Kidney epithelial cell (primary cell): ENCODE measurements around the gene SORBS1. TPM values are rescaled to one million over a fixed set of nuclear protein-coding genes. Genes with fewer than 3 reads are reported as not detected.
A peak's percentile ranks its signal among the peaks of the same experiment; 100 is the strongest.

Experiments used
- DNase-seq: peaks from one replicate; pipeline ENCODE4 v3.0.0-alpha.2; 2010; ENCODE audit warnings: low read depth
- H3K27me3 ChIP-seq: 2 replicates; pipeline ENCODE4 v1.6.0; 2011; ENCODE audit warnings: low read length; ENCODE audit not compliant: control insufficient read depth, insufficient read depth
- H3K36me3 ChIP-seq: 2 replicates; pipeline ENCODE4 v1.5.1; 2011; ENCODE audit warnings: low read length; ENCODE audit not compliant: control insufficient read depth, insufficient read depth
- H3K4me3 ChIP-seq: 2 replicates; pipeline ENCODE4 v1.5.1; 2011; ENCODE audit warnings: low read depth, mild to moderate bottlenecking, control low read depth, low read length
- total RNA-seq: library from RNA; depleted of rRNA; stranded (reverse); fragments of >200 nt; gene quantifications from 2 replicates; pipeline ENCODE4 v1.2.3, GENCODE V29; 2015
- TF ChIP-seq, protein P1 (sequence below): IDR thresholded peaks from 2 replicates; pipeline ENCODE4 v1.5.1; 2011; ENCODE audit warnings: mild to moderate bottlenecking, moderate library complexity, low read length, control low read depth, inconsistent platforms; ENCODE audit not compliant: insufficient read depth, poor library complexity, severe bottlenecking

Gene SORBS1
- total RNA-seq, 1 donor from 2014 or later = 4.9 TPM

DNA sequence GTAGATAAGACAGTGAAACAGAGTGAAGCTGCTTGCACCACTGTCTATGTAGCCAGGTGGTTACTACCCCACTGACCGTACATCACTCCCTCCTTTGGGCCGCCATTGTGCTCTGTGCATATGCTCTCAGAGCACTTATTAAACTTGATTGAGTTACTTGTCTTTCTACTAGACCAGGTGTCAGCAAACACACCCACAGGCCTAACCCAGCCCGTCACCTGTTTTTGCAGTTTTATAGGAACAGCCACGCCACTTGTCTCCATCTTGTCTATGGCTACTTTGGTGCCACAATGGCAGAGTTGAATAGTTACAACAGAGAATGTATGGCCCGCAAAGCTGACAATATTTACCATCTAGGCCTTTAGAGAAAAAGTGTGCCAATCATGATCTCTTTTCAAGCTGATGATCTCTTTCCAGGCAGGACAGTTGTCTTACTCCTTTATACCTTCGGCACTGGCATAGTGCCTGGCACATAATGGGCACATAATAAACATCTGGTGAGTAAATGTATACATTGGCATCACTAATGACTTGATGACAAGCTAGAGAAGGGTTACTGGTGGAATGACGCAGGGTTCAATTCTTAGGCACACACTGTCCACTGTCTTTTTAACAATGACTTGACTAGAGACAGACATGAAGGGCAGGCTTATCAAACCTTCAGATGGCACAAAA is 36.7 kb downstream of the SORBS1 start:
- Histone ChIP-seq H3K27me3 (no peaks in the 10 kb centered on the region), H3K36me3 (no peaks in the 10 kb centered on the region), H3K4me3 (no peak overlapping the region)
- TF ChIP-seq, protein P1, sequence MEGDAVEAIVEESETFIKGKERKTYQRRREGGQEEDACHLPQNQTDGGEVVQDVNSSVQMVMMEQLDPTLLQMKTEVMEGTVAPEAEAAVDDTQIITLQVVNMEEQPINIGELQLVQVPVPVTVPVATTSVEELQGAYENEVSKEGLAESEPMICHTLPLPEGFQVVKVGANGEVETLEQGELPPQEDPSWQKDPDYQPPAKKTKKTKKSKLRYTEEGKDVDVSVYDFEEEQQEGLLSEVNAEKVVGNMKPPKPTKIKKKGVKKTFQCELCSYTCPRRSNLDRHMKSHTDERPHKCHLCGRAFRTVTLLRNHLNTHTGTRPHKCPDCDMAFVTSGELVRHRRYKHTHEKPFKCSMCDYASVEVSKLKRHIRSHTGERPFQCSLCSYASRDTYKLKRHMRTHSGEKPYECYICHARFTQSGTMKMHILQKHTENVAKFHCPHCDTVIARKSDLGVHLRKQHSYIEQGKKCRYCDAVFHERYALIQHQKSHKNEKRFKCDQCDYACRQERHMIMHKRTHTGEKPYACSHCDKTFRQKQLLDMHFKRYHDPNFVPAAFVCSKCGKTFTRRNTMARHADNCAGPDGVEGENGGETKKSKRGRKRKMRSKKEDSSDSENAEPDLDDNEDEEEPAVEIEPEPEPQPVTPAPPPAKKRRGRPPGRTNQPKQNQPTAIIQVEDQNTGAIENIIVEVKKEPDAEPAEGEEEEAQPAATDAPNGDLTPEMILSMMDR = no peak
- no peak for DNase-seq

- DNase-seq = no peak
- H3K36me3 ChIP-seq = no peaks in the 10 kb centered on the region
- H3K4me3 ChIP-seq = no peak overlapping the region
- TF ChIP-seq, protein P1 = no peak
- H3K27me3 ChIP-seq = no peaks in the 10 kb centered on the region
Measured at GRCh38 chr10:95522117-95522516, 39.1 kb downstream of the SORBS1 start.

DNA sequence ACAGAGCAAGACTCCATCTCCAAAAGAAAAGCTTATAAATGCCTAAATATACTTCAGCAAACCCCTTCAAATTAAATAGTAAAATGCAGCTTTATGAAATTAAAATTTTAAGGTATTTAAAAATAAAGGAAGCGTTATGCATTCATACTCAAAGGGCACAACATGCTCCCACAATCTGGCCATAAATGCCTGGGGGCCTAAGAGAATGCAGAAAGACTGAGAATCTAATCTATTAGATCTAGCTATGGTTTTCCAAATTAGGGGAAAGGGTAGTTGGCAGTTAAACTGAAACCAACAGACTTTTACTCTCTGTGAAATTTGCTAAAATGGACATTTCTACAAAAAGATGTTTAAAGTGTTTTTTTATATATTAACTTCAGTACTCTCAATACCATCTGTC is 40.6 kb downstream of the SORBS1 start:
- H3K27me3 ChIP-seq = no peaks in the 10 kb centered on the region
- TF ChIP-seq, protein P1 = no peak
- no peak overlapping the region for H3K4me3 ChIP-seq
- no peaks in the 10 kb centered on the region for H3K36me3 ChIP-seq
- DNase-seq = no peak

GRCh38 chr10:95518455-95519452 is 42.4 kb downstream of the SORBS1 start:
- no peak for DNase-seq
- TF ChIP-seq, protein P1 = no peak

GRCh38 chr10:95517536-95518454 is 43.4 kb downstream of the SORBS1 start:
- DNase-seq = peak; percentile 89
- TF ChIP-seq, protein P1 = no peak
- no peak overlapping the region for H3K4me3 ChIP-seq
- H3K36me3 ChIP-seq = no peaks in the 10 kb centered on the region
- no peaks in the 10 kb centered on the region for H3K27me3 ChIP-seq

More at GRCh38 chr10:95518455-95519452, 42.4 kb downstream of the SORBS1 start:
- Histone ChIP-seq H3K27me3 (no peaks in the 10 kb centered on the region), H3K4me3 (no peak overlapping the region), H3K36me3 (no peaks in the 10 kb centered on the region)
